RCC 7860 (cell line): ENCODE results near the gene CTPS2.
"Not testable (repeated sequence)": the region's sequence is repeated elsewhere in the genome, so short reads cannot be mapped to it uniquely, and the experiment has no call there.

Experiments used
- DNase-seq: peaks from one replicate; pipeline ENCODE4 v3.0.0-alpha.2; 2015; ENCODE audit warnings: low spot score
- FAIRE-seq: peaks from 2 replicates; lab custom pipeline; 2012; peaks lifted over from hg19 to GRCh38; lab: Jason Lieb, UNC

The CTPS2 gene

GRCh38 chrX:16712548-16713155, at the start of gene CTPS2:
Gene CTPS2 (minus strand): TSS chrX:16712669. CDS start chrX:16702902, 9,767 bp downstream.
- peak; percentile 36 for DNase-seq
- FAIRE-seq = no peak

- FAIRE-seq, DNase-seq: not testable (repeated sequence)
Measured at GRCh38 chrX:16761500-16761899, 49.0 kb upstream of the CTPS2 start.

GRCh38 chrX:16756724-16757123, 44.3 kb upstream of the CTPS2 start:
- FAIRE-seq (no peak), DNase-seq (no peak)

GRCh38 chrX:16754019-16754418, 41.5 kb upstream of the CTPS2 start:
- no peak for FAIRE-seq
- no peak for DNase-seq

GRCh38 chrX:16750136-16750535, 37.7 kb upstream of the CTPS2 start:
- no peak for FAIRE-seq
- DNase-seq = no peak

- DNase-seq (no peak), FAIRE-seq (no peak)
Measured at GRCh38 chrX:16748425-16748824, 36.0 kb upstream of the CTPS2 start.

- DNase-seq (no peak), FAIRE-seq (no peak)
Measured at GRCh38 chrX:16745659-16746058, 33.2 kb upstream of the CTPS2 start.

- FAIRE-seq (no peak), DNase-seq (no peak)
Measured at GRCh38 chrX:16745102-16745501, 32.6 kb upstream of the CTPS2 start.

GRCh38 chrX:16743604-16744325, 31.3 kb upstream of the CTPS2 start:
- DNase-seq (peak; percentile 82), FAIRE-seq (peak; percentile 97)

GRCh38 chrX:16739574-16739973, 27.1 kb upstream of the CTPS2 start:
- no peak for FAIRE-seq

GRCh38 chrX:16737024-16737423, 24.6 kb upstream of the CTPS2 start:
- DNase-seq (no peak), FAIRE-seq (no peak)

More at GRCh38 chrX:16739574-16739973, 27.1 kb upstream of the CTPS2 start:
- DNase-seq = no peak

GRCh38 chrX:16733013-16733412, 20.5 kb upstream of the CTPS2 start:
- FAIRE-seq = no peak
- DNase-seq = no peak

- DNase-seq (no peak), FAIRE-seq (no peak)
Measured at GRCh38 chrX:16730450-16730849, 18.0 kb upstream of the CTPS2 start.

- FAIRE-seq (no peak), DNase-seq (no peak)
Measured at GRCh38 chrX:16727637-16728036, 15.2 kb upstream of the CTPS2 start.

GRCh38 chrX:16726347-16726988, 14.0 kb upstream of the CTPS2 start:
- not testable (repeated sequence) for DNase-seq
- FAIRE-seq = peak; percentile 84

GRCh38 chrX:16725072-16725471, 12.6 kb upstream of the CTPS2 start:
- FAIRE-seq = no peak

GRCh38 chrX:16722481-16722880, 10.0 kb upstream of the CTPS2 start:
- FAIRE-seq = no peak
- DNase-seq = no peak

More at GRCh38 chrX:16725072-16725471, 12.6 kb upstream of the CTPS2 start:
- no peak for DNase-seq

GRCh38 chrX:16719334-16720084, 7.0 kb upstream of the CTPS2 start, which contains the start of gene SYAP1:
Gene SYAP1 (plus strand): TSS chrX:16719612. CDS start chrX:16719725, 113 bp downstream.
- FAIRE-seq (peak; percentile 83), DNase-seq (peak; percentile 90)

- DNase-seq (no peak), FAIRE-seq (no peak)
Measured at GRCh38 chrX:16718824-16719333, 6.4 kb upstream of the CTPS2 start.

GRCh38 chrX:16716451-16716850, 4.0 kb upstream of the CTPS2 start:
- not testable (repeated sequence) for DNase-seq, FAIRE-seq

- not testable (repeated sequence) for FAIRE-seq
Measured at GRCh38 chrX:16715638-16716037, 3.2 kb upstream of the CTPS2 start.

More at GRCh38 chrX:16715638-16716037, 3.2 kb upstream of the CTPS2 start:
- DNase-seq = not testable (repeated sequence)
